GM19452 (cell line): ENCODE measurements around the gene PSG6.
"Not testable (repeated sequence)": the region's sequence is repeated elsewhere in the genome, so short reads cannot be mapped to it uniquely, and the experiment has no call there.

Source experiments
- ATAC-seq: cut with Tn5 transposase; IDR thresholded peaks from one replicate; pipeline ENCODE4 v1.9.1; 2021; ENCODE audit not compliant: unreplicated experiment

Gene PSG6

DNA sequence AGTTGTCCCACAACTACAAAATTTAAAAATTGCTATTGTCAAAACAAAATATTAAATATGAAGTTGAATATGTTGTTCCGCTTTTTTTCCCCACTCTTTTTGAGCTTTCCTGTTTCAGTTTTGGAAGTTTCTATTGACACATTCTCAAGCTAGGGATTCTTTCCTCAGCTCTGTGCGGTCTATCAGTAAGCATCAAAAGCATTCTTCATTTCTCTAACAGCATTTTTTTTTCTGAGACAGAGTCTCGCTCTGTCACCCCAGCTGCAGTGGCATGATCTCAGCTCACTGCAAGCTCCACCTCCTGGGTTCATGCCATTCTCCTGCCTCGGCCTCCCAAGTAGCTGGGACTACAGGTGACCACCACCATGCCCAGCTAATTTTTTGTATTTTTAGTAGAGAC lies 4.8 kb downstream of the PSG6 start:
- ATAC-seq = not testable (repeated sequence)

DNA sequence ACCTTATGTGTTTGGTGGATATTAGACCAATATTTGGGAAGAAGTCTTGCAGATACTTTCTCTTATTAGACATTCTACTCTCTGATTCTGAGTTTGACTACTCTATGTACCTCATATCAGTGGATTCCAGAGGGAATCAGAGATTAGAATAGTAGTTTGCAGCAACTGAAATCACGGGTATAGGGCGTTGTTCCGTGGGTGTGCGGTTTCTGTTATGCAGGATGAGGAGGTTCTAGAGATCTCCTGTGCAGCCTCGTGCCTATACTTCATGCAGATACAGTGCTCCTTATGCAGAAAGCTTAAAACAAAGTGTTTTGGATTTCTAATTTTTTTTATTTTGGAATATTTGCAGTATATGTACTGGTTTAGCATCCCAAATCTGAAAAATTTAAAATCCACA lies 6.0 kb downstream of the PSG6 start:
- ATAC-seq = not testable (repeated sequence)

- not testable (repeated sequence) for ATAC-seq
These were observed 11.5 kb downstream of the PSG6 start for GRCh38 chr19:42906162-42906561.

GRCh38 chr19:42900561-42900960 lies 17.1 kb downstream of the PSG6 start:
- ATAC-seq = not testable (repeated sequence)

GRCh38 chr19:42899674-42900073 lies 18.0 kb downstream of the PSG6 start:
- ATAC-seq = not testable (repeated sequence)

- not testable (repeated sequence) for ATAC-seq
These were observed 18.6 kb downstream of the PSG6 start for GRCh38 chr19:42899110-42899509.

DNA sequence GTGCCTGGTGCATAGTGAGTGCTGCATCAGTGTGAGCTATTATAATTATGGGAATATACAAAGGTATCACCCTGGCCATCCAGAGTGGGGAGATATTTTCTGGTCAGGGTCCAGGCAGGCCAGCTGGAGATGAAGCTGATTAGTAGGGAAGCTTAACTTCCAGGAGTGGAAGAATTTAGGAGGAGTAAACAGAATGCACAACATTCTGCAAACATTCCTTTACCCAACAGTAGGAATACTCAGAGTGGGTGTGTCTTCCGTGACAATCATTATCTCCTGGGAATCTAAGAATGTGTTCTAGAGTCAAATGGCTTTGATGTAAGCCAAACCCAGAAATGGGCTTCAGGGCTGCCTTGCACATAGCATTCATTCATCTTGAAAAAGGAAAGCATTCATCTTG lies 19.0 kb downstream of the PSG6 start:
- not testable (repeated sequence) for ATAC-seq

GRCh38 chr19:42897729-42898128 lies 20.0 kb downstream of the PSG6 start:
- ATAC-seq = not testable (repeated sequence)

GRCh38 chr19:42890446-42890845 lies 27.2 kb downstream of the PSG6 start:
- ATAC-seq = not testable (repeated sequence)

GRCh38 chr19:42887876-42888445 lies 29.7 kb downstream of the PSG6 start:
- not testable (repeated sequence) for ATAC-seq

GRCh38 chr19:42882730-42883129 lies 35.0 kb downstream of the PSG6 start:
- ATAC-seq = not testable (repeated sequence)

DNA sequence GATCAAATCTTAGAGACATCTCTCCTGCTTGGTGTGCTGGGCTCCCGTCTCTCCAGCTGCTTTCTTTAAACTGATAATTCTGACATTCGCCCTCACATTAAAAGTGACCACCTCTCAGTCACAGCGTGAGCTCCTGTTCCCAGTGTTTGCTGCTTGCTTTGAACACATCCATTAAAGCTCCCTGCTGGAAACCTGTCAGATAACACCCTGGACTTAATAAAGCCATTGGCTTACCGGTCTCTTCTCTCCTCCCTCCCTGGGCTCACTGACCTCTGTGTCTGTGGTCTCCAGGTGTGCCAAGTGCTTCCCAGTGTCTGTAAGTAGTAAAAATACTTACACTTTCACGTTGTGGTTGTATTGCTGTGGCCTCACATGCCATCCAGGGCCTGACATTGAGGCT lies 35.7 kb downstream of the PSG6 start:
- ATAC-seq = not testable (repeated sequence)

DNA sequence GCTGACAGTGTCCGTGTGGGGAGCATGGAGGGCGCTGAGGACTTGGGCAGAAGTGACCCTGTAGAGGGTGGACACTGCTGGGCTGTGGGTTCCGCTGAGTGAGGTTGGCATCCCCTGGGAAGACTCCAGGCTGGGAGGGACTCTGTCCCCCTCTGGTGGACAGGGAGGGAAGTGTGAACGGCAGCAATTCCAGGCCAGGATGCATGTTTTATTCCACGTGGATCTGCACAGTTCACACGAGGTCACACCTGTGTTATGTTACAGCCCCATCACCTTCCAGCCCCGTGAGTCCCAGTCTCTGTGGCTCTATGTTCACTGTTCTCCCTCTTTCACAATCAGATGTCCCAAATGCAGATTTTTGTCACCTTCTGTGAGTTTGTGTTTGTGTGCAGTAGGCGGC lies 36.4 kb downstream of the PSG6 start:
- not testable (repeated sequence) for ATAC-seq

GRCh38 chr19:42880621-42881020 lies 37.1 kb downstream of the PSG6 start:
- not testable (repeated sequence) for ATAC-seq

DNA sequence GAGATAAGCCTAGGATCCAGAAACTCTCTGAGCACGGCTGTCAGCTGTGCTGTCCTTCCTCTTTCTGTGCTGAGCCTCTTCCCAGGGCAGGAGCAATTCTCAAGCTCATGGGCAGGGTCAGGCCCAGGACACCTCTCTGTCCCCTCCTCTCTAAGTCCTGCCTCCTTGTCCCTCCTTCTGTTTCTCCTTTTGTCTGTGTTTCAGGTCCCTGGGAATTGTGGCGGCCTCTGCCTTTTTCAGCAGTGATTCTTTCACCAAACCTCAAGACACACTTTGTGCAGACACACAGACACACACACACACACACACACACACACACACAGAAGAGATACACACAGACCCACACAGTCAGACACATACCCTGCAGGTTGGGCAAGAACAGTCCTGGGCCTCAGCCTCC lies 38.1 kb downstream of the PSG6 start, which contains the start of gene PSG1:
Gene PSG1 (minus strand): TSS at position 101 of the 400 bp plus-strand sequence. CDS start 132 bp downstream, outside the sequence.
- ATAC-seq = no peak

- not testable (repeated sequence) for ATAC-seq
These were observed 41.1 kb downstream of the PSG6 start for GRCh38 chr19:42876596-42876995.

GRCh38 chr19:42875881-42876280 lies 41.8 kb downstream of the PSG6 start:
- ATAC-seq = not testable (repeated sequence)

- not testable (repeated sequence) for ATAC-seq
These were observed 42.5 kb downstream of the PSG6 start for GRCh38 chr19:42874901-42875813.

GRCh38 chr19:42874136-42874535 lies 43.6 kb downstream of the PSG6 start:
- ATAC-seq = not testable (repeated sequence)

DNA sequence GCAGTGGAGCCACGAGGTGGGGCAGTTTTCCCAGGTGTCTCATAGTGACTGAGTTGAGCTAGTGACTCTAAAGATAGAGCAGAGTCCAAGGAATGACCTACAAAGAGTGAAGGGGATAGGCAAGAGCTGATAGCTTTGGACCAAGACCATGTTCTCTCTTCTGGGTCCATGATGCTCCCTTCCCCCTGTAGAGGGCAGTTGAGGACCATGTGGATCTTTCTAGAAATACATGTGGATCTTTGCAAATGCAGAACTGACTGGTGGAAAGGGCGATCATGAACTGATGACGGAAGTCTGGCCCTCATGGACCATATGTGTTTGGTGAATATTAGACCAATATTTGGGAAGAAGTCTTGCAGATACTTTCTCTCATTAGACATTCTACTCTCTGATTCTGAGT lies 45.1 kb downstream of the PSG6 start:
- ATAC-seq = no peak

DNA sequence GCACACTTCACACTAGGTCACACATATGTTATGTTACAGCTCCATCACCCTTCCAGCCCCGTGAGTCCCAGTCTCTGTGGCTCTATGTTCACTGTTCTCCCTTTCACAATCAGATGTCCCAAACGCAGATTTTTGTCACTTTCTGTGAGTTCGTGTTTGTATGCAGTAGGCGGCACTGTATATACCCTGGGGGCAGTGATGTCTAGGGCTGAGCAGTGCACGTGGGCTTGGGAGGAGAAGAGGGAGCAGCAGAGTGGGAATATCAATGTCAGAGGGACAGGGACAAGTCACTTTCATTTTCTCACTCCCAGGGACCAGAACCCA lies 60.2 kb downstream of the PSG6 start:
- ATAC-seq = no peak

- ATAC-seq = not testable (repeated sequence)
These were observed 60.7 kb downstream of the PSG6 start for GRCh38 chr19:42856866-42857543.
